CD4-positive, alpha-beta T cell (primary cell): ENCODE data around the gene BDP1. TPM values are rescaled to one million over a fixed set of nuclear protein-coding genes. Genes with fewer than 3 reads are reported as not detected.
"Not testable (repeated sequence)": the region's sequence is repeated elsewhere in the genome, so short reads cannot be mapped to it uniquely, and the experiment has no call there.

ENCODE experiments used
- ATAC-seq: fragments of 200-7000 bp; cut with Tn5 transposase; one replicate; pipeline ENCODE4 v1.10.0; 2022; ENCODE audit warnings: mild to moderate bottlenecking; ENCODE audit not compliant: poor library complexity
- CTCF ChIA-PET: fragments of 350-600 bp; sonication (Branson Sonifier 250); formaldehyde crosslinking; loops from one replicate; lab custom pipeline; 2021; ENCODE audit warnings: antibody characterized with exemption, inconsistent platforms; lab: Charles Lee
- POLR2A ChIA-PET: fragments of 350-600 bp; sonication (Branson Sonifier 250); formaldehyde crosslinking; loops from one replicate; lab custom pipeline; 2021; ENCODE audit warnings: antibody characterized with exemption, inconsistent platforms; lab: Charles Lee
- DNase-seq, 14 experiments: peaks; one replicate each; pipeline ENCODE4 v3.0.0-alpha.2; 2013 to 2020; ENCODE audit warnings: mixed read lengths in 2 of 14
- H3K27ac ChIP-seq, 2 donors: one replicate each; pipeline versions ENCODE4 v1.5.1 to v1.7.0; 2013; ENCODE audit warnings: low read length in 2 of 2, low read depth in 1 of 2, mild to moderate bottlenecking in 1 of 2
- H3K27me3 ChIP-seq, 2 experiments: 1 replicate in 1 of 2; 2 replicates in 1 of 2; pipeline versions ENCODE4 v1.6.1 to v1.7.0; 2013; ENCODE audit warnings: low read length in 2 of 2, control low read depth in 1 of 2, mild to moderate bottlenecking in 1 of 2, moderate library complexity in 1 of 2; ENCODE audit not compliant: insufficient read depth in 2 of 2, control insufficient read depth in 1 of 2
- H3K36me3 ChIP-seq: one replicate; pipeline ENCODE4 v1.6.1; 2013; ENCODE audit warnings: low read length, control low read depth; ENCODE audit not compliant: insufficient read depth
- H3K4me1 ChIP-seq: one replicate; pipeline ENCODE4 v1.6.1; 2013; ENCODE audit warnings: low read length, control low read depth; ENCODE audit not compliant: insufficient read depth
- H3K4me3 ChIP-seq: one replicate; pipeline ENCODE4 v1.5.1; 2013; ENCODE audit warnings: mild to moderate bottlenecking, low read length, moderate library complexity
- H3K9me3 ChIP-seq, 2 experiments: 1 replicate in 1 of 2; 2 replicates in 1 of 2; pipeline versions ENCODE4 v1.6.1 to v1.7.0; 2013; ENCODE audit warnings: low read length in 2 of 2, mild to moderate bottlenecking in 2 of 2, control low read depth in 1 of 2, moderate library complexity in 1 of 2; ENCODE audit not compliant: control insufficient read depth in 1 of 2, insufficient read depth in 1 of 2
- H3K27ac Mint-ChIP-seq: one replicate; pipeline ENCODE4 v1.8.0; 2020; ENCODE audit warnings: mixed read lengths
- H3K27me3 Mint-ChIP-seq: one replicate; pipeline ENCODE4 v1.8.0; 2021; ENCODE audit warnings: mixed read lengths
- H3K36me3 Mint-ChIP-seq: one replicate; pipeline ENCODE4 v1.8.0; 2021; ENCODE audit warnings: low read depth, mixed read lengths
- H3K4me1 Mint-ChIP-seq: one replicate; pipeline ENCODE4 v1.8.0; 2021; ENCODE audit warnings: low read depth, mixed read lengths
- H3K4me3 Mint-ChIP-seq: one replicate; pipeline ENCODE4 v1.8.0; 2020; ENCODE audit warnings: mild to moderate bottlenecking, mixed read lengths
- H3K9me3 Mint-ChIP-seq: one replicate; pipeline ENCODE4 v1.8.0; 2020; ENCODE audit warnings: mixed read lengths
- CTCF ChIP-seq: fragments of 200-600 bp; IDR thresholded peaks from one replicate; pipeline ENCODE4 v1.8.0; 2022; ENCODE audit warnings: antibody characterized with exemption, mild to moderate bottlenecking
- intact Hi-C, 2 experiments: fragments of 100-400 bp; cut with DNase I in 1 of 2; cut with micrococcal nuclease in 1 of 2; formaldehyde crosslinking; loops; one replicate each; pipeline versions ENCODE4 v1.15.1 to v1.9.0; 2023 to 2025; cut with DNase I, micrococcal nuclease
- total RNA-seq, 174 experiments: library from RNA in 2 of 174; stranded (reverse) in 2 of 174; gene quantifications; one replicate each; pipeline ENCODE4 v1.2.3 and lab custom pipeline; 2021 to 2026

The BDP1 gene
- total RNA-seq, 2 experiments from 2014 or later: 31.3 to 31.9 TPM

- Histone ChIP-seq H3K27me3 (no peaks in the 10 kb centered on the region), H3K36me3 (peaks cover 53% of the 10 kb centered on the region), H3K9me3 (no peaks in the 10 kb centered on the region), H3K4me1 (no peaks in the 10 kb centered on the region), H3K27ac (no peak overlapping the region), H3K4me3 (no peak overlapping the region)
- DNase-seq (no peak), ATAC-seq (no peak)
- Mint-ChIP-seq H3K36me3 (peaks cover 62% of the 10 kb centered on the region), H3K4me3 (no peak overlapping the region), H3K9me3 (no peaks in the 10 kb centered on the region), H3K27ac (no peak overlapping the region), H3K27me3 (no peaks in the 10 kb centered on the region), H3K4me1 (no peaks in the 10 kb centered on the region)
- intact Hi-C loops: no loop called here
- TF ChIP-seq CTCF: no peak
- ChIA-PET CTCF (interaction anchor here (0.8 kb wide), 1 partner anchor 38 kb away, joined by 3 read pairs; no protein-coding TSS in a partner anchor), POLR2A (no interaction called here)
Observed at GRCh38 chr5:71563161-71563560, 107.7 kb downstream of the BDP1 start.

GRCh38 chr5:71564895-71565294 is 109.4 kb downstream of the BDP1 start:
- Histone ChIP-seq H3K36me3 (peaks cover 42% of the 10 kb centered on the region), H3K27ac (no peak overlapping the region), H3K4me3 (no peak overlapping the region), H3K27me3 (no peaks in the 10 kb centered on the region), H3K4me1 (no peaks in the 10 kb centered on the region), H3K9me3 (no peaks in the 10 kb centered on the region)
- Mint-ChIP-seq H3K27ac (no peak overlapping the region), H3K36me3 (peaks cover 50% of the 10 kb centered on the region), H3K4me3 (no peak overlapping the region), H3K27me3 (no peaks in the 10 kb centered on the region), H3K9me3 (no peaks in the 10 kb centered on the region), H3K4me1 (no peaks in the 10 kb centered on the region)
- intact Hi-C loops: no loop called here
- no peak for DNase-seq
- ChIA-PET CTCF (interaction anchor here (1.5 kb wide), 1 partner anchor 36 kb away, joined by 3 read pairs; no protein-coding TSS in a partner anchor), POLR2A (no interaction called here)
- ATAC-seq: no peak
- TF ChIP-seq CTCF: no peak

DNA sequence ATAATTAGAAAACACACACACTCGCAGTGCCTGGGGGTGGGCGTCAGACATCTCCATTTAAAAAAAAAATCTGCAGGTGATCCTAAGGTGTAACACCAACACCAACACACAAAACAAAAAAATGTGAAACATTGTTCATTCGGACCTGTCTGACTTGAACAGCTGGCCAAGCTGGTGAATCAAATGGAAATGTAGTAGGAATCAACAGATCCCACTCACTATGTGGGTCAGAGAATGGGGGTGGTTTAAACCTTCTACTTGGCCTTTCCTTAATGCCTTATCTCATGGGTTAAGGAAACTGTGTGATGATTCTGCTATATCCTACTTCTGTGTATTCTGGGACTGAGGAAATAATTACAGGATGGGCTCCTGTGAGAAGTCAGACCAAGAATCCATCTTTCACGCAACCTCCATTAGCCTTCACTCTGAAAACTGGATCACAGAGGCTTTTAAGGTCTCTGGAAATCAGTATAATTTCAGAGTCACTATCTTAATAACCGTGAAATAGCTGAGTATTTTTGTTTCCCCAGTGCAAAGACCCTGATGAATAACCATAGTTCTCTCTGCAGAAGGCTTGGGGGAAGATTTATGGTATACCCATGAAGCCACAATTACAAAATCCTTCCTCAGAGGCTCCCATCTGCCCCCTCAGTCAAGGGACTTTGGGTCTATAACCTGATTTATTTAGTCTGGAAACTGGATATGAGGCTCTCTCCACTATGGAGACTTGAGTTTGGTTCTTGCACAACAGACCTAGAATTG is 114.5 kb downstream of the BDP1 start:
- H3K4me1 Mint-ChIP-seq: no peaks in the 10 kb centered on the region
- H3K27ac Mint-ChIP-seq: no peak overlapping the region
- Histone ChIP-seq H3K4me3 (no peak overlapping the region), H3K27ac (no peak overlapping the region), H3K4me1 (no peaks in the 10 kb centered on the region), H3K9me3 (no peaks in the 10 kb centered on the region), H3K36me3 (peaks cover 10% of the 10 kb centered on the region), H3K27me3 (no peaks in the 10 kb centered on the region)
- H3K9me3 Mint-ChIP-seq: no peaks in the 10 kb centered on the region
- ChIA-PET POLR2A (no interaction called here), CTCF (interaction anchor here (1.1 kb wide), 1 partner anchor 11 kb away, joined by 3 read pairs; no protein-coding TSS in a partner anchor)
- no peak for TF ChIP-seq CTCF
- peaks cover 13% of the 10 kb centered on the region for H3K36me3 Mint-ChIP-seq
- no peak for ATAC-seq
- intact Hi-C loops: no loop called here
- H3K4me3 Mint-ChIP-seq: no peak overlapping the region
- no peak for DNase-seq
- H3K27me3 Mint-ChIP-seq: no peaks in the 10 kb centered on the region

DNA sequence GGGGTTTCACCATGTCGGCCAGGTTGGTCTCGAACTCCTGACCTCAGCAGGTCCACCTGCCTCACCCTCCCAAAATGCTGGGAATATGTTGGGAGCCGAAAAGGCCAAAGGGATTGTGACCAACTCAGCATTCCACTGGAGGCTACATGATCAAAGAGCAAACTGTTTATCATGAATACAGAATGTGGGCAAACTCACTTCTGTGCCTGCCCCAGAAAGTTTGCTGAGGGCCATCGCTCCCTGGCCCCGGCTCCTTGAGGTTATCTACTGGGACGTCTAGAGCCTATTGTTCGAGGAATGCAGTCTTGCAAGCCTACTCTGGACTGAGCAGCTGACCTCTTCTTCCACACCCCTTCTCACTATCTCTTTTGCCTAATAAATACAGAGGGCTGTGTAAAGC is 116.4 kb downstream of the BDP1 start:
- H3K27me3 Mint-ChIP-seq, DNase-seq, intact Hi-C loops, H3K4me1 Mint-ChIP-seq, POLR2A ChIA-PET, H3K36me3 ChIP-seq, H3K4me3 Mint-ChIP-seq, H3K4me3 ChIP-seq, CTCF ChIA-PET, H3K4me1 ChIP-seq, H3K9me3 ChIP-seq, H3K9me3 Mint-ChIP-seq, H3K27me3 ChIP-seq, H3K27ac ChIP-seq, H3K27ac Mint-ChIP-seq, ATAC-seq: not testable (repeated sequence)
- peaks cover 15% of the 10 kb centered on the region for H3K36me3 Mint-ChIP-seq
